NCI-H2081 (cell line): ENCODE data around the gene LTC4S.
A peak's percentile ranks its signal among the peaks of the same experiment; 100 is the strongest.
"Not testable (repeated sequence)": the region's sequence is repeated elsewhere in the genome, so short reads cannot be mapped to it uniquely, and the experiment has no call there.

ENCODE experiments used
- DNase-seq, 2 experiments: peaks; one replicate each; lab custom pipeline; 2025; lab: John Stamatoyannopoulos, UW

Gene LTC4S

DNA sequence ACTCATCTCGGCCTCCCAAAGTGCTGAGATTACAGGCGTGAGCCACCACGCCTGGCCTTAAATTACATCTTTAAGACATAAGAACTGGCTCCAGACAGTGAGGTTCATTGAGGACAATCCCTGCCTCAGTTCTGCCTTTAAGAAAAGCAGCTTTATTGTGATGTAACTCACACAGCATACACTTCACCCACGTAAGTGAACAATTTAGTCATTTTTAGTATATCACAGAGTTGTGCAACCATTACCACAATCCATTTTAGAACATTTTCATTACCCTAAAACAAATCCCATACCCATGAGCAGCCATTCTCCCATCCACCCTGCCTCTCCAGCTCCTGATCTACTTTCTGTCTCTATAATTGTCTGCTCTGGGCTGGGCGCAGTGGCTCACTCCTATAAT, 24.0 kb upstream of the LTC4S start:
- DNase-seq: no peak

DNA sequence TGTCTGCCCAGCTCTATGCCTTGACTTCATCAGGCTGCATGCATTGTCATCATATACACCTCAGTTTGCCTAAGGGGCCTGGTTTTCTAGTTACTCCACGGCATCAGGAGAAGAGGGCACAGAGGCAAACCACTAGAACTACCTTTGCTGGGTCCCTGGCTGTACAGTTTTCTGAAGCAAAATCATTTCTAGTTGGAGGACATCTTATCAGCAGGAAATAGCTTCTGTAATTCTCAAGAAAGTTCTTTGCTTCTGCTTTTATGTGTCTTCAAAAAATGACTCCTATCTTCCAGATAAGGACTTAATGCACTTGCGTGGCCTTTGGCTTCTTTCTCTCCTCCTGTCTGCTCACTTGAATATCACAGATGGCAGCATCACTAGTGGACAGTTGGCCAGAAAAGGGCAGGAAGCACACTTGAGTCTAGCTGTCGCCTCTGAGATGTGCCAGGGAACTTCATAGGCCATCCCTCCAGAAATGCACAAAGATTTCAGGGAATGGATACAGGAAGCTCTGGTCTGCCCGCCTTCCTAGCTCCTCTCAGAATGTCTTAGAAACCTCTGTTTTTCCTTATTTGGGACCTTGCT, 22.4 kb upstream of the LTC4S start:
- DNase-seq: no peak

- no peak for DNase-seq
Observed at GRCh38 chr5:179772351-179772750, 21.4 kb upstream of the LTC4S start.

GRCh38 chr5:179773686-179774040, 20.1 kb upstream of the LTC4S start:
- no peak for DNase-seq

DNA sequence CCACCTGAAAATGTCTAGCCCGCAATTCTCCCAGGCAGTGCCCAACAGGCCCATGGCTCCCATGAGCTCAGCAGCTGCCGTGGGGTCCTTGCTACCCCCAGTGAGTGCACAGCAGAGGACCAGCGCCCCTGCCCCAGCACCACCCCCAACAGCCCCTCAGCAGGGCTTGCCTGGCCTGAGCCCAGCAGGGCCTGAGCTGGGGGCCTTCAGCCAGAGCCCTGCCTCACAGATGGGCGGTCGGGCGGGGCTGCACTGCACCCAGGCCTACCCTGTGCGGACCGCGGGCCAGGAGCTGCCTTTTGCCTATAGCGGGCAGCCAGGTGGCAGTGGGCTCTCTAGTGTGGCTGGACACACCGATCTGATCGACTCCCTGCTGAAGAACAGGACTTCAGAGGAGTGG, 19.3 kb upstream of the LTC4S start:
- no peak for DNase-seq

- no peak for DNase-seq
Observed at GRCh38 chr5:179776411-179776938, 17.3 kb upstream of the LTC4S start.

GRCh38 chr5:179777456-179777855, 16.3 kb upstream of the LTC4S start:
- DNase-seq: no peak

DNA sequence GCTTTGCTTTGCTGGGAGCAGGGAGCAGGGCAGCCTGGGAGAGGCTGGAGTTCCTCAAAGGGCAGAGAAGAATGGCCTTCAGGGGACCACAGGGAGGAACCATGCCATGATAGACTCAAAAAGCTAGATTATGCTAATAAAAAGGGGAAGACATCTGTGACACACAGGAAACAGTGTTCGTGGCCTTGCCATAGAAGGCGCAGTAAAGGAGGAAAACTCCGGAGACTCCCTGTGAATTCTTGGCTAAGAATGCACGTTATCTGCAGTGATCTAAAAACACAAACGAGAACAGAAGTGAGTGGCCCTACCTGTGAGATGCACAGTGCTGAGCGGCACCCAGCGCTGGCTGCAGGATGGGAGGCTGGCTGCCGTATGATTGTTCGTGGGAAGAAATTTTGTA, 15.9 kb upstream of the LTC4S start:
- no peak for DNase-seq

DNA sequence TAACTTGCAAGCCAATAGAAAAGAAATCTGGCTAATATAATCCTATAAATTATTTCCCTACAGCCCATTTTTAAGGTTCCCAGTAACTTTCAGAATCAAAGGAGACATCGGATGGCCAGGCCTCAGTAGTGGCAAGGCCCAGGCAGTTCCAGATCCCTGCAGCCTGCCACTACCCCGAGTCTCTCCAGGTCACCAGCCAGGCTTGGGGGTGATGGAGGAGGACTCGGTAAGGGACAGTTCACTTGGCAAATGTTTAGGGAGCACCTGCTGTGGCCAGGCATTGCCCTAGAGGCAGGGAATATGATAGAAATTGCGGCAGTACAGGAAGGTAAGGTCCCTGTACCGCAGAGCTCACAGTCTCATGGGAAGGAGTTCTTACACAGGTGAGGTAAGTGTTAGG, 15.2 kb upstream of the LTC4S start:
- no peak for DNase-seq

DNA sequence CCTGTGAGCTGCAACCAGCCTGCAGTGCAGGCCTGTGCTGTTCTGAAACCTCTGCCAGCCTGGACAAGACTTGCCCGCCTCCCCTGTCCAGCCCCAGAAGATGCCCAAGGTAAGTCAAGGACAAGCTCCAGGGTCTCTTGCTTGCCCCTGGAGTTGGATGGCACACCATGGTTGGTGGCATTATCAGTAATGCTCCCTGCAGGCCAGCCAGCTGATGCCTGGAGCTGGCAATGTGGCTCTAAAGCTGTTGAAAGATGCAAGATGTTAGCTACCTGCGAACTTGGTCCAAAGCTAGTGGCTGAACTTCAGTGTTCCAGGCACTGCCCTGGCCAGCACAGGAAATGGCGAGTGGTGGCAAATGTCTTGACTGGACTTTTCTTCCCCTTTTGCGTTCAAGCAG, 14.0 kb upstream of the LTC4S start:
- DNase-seq: no peak

- DNase-seq: no peak
Observed at GRCh38 chr5:179780362-179780761, 13.4 kb upstream of the LTC4S start.

DNA sequence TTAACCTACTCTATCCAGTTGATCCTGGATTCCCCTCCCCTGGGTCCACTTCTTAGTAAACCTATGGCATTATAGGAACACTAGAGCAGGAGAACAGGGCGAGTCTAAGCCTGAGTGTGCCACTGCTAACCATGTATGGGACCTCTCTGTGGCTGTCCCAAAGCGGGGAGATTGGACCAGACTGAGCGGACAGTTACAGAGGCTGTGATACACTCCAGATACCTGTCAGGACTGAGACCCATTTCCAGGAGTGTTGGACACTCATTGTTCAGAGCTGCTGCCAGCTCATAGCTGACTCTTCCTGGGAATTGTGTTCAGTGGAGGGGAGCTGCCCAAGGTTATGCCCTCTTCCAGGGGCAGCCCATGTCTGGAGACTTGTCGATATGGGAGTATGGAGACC, 11.9 kb upstream of the LTC4S start:
- DNase-seq: no peak

DNA sequence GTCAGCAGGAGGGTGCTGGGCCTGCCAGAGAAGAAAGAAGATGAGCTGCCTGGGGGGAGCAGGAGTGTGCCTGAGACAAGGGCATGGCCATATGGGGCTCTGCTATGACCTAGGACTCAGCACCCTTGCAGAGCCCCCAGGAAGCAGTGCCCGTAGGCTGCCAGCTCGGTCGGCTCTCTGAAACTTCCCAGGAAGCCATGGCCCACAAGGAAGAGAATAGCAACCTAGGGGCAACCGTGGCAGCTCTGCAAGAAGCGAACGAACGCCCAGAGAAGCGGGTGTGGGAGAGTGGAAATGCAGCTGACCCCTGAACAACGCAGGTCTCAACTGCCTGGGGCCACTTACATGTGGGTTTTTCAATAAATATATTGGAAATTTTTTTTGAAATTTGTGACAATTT, 10.7 kb upstream of the LTC4S start:
- DNase-seq: no peak

- no peak for DNase-seq
Observed at GRCh38 chr5:179786861-179787260, 6.9 kb upstream of the LTC4S start.

DNA sequence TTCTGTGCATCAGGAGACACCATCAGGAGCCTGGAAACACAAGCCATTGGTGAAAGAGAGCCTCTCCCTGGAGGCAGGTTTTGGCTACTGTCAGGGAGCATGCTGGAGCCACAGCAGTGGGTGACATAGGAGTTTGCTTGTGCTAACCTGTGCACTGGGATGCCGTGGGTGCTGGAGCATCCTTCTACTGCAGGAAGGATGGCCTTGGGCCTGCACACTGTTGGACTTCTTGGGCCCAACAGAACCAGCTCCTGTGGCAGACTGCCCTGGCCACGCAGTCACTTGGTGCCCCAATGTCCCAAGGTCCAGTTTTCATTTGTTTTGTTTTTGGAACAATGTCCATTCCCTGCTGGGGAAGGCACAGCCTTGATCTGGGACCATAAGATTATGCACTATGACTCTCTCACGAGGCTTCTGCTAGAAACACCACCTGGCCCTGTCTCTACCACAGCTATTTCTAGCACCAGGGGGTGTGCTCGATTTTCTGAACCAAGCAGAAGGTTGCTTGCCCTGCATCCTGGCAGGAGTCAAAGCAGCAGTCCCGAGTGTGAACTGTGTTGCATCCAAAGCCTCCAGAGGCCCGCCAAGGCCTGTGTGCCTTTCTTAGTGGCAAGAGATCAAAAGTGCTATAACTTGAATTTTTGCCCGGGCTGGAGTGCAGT, 5.5 kb upstream of the LTC4S start:
- no peak for DNase-seq

DNA sequence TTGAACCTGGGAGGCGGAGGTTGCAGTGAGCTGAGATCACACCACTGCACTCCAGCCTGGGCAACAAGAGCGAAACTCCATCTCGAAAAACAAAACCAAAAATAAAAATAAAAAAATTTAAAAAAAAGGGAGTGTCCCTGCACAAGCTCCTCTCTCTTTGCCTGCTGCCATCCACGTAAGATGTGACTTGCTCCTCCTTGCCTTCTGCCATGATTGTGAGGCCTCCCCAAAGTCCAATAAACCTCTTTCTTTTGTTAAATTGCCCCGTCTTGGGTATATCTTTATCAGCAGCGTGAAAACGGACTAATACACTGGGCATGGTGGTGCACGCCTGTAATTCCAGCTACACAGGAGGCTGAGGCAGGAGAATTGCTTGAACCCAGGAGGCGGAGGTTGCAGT, 4.5 kb upstream of the LTC4S start:
- not testable (repeated sequence) for DNase-seq

- DNase-seq: no peak
Observed at GRCh38 chr5:179791881-179792611, 1.7 kb upstream of the LTC4S start.

DNA sequence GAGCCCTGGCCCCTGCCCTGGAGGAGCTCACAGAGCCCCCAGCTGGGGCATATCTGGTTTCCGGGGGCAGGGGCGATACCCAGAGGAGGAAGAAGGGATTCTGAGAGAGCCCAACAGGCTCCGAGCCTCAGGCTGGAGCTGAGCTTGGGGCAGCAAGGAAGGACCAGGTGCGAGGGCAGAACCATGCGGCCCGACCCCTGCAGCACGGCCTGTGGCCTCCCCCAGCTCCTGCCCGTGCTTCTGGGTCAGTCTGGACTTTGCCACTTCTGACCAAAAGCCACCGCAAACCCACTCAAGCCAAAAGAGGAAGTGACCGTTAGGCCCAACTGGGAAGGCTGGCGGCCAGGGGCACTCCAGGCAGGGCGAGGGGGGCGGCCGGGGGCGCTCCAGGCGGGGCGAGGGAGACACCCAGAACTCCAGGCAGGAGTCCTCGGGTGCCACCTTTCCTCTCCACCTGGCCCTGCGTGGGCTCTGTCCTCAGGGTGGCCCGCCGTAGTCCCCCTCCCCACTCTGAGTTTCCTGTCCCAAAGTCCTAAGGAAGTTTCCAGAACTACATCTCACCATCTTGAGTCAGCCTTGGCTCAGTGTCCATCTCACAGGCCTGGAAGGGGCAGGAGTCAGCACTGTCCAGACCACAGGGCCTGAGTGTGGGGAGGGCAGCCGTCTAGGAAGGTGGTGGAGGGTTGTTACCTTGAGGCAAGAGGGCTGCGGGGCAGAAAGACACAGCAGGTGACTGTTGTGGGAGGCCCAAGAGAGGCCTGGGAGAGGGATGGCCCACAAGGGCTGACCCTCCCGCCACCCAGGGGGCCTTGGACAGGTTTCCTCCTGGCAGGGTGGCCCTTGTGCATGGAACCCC, 946 bp upstream of the LTC4S start:
- DNase-seq: no peak

GRCh38 chr5:179794171-179794570, 385 bp downstream of the LTC4S start:
- DNase-seq: no peak

GRCh38 chr5:179794575-179794974, 789 bp downstream of the LTC4S start:
- no peak for DNase-seq

- DNase-seq: peak; percentile 22 to 45
Observed at GRCh38 chr5:179795049-179795862, 1.5 kb downstream of the LTC4S start.
